Measurements from ENCODE around the gene SMIM28.
A peak's percentile ranks its signal among the peaks of the same experiment; 100 is the strongest.

SMIM28 gene

GRCh38 chr6:138403801-138404665 lies 26.3 kb downstream of the SMIM28 start, which contains the start of gene HEBP2:
Gene HEBP2 (plus strand): TSS chr6:138404223. CDS start chr6:138404496, 273 bp downstream.
- peak within 1 kb of the TSS; percentile 89 for H3K4me3 ChIP-seq (ENCODE audit: low read length)
- no peak for TF ChIP-seq CTCF (IDR thresholded peaks at IDR 0.05; ENCODE audit: insufficient read depth, low read depth, low read length, missing control alignments)
- peak; percentile 97 for DNase-seq (ENCODE audit: low read depth)

- TF ChIP-seq CTCF (IDR thresholded peaks at IDR 0.05; ENCODE audit: insufficient read depth, low read depth, low read length, missing control alignments), result no peak
- DNase-seq (ENCODE audit: low read depth), result peak; percentile 23
- peak overlapping the region; percentile 89 for H3K4me3 ChIP-seq (ENCODE audit: low read length)
Observed at GRCh38 chr6:138404666-138405337, 27.1 kb downstream of the SMIM28 start.

- H3K4me3 ChIP-seq (ENCODE audit: low read length), result no peak overlapping the region
- TF ChIP-seq CTCF (IDR thresholded peaks at IDR 0.05; ENCODE audit: insufficient read depth, low read depth, low read length, missing control alignments), result no peak
Observed at GRCh38 chr6:138405816-138406413, 28.2 kb downstream of the SMIM28 start.

GRCh38 chr6:138406443-138406842 lies 28.7 kb downstream of the SMIM28 start:
- no peak overlapping the region for H3K4me3 ChIP-seq (ENCODE audit: low read length)
- TF ChIP-seq CTCF (IDR thresholded peaks at IDR 0.05; ENCODE audit: insufficient read depth, low read depth, low read length, missing control alignments), result peak; percentile 32
- peak; percentile 41 for DNase-seq (ENCODE audit: low read depth)

More at GRCh38 chr6:138405816-138406413, 28.2 kb downstream of the SMIM28 start:
- no peak for DNase-seq (ENCODE audit: low read depth)

- DNase-seq (ENCODE audit: low read depth), result peak; percentile 86
- H3K4me3 ChIP-seq (ENCODE audit: low read length), result no peak overlapping the region
- TF ChIP-seq CTCF (IDR thresholded peaks at IDR 0.05; ENCODE audit: insufficient read depth, low read depth, low read length, missing control alignments), result no peak
Observed at GRCh38 chr6:138410048-138410735, 32.5 kb downstream of the SMIM28 start.

Data from epithelial cell of esophagus (primary cell).